HS-5 (cell line): Measurements from ENCODE around the gene ATP8A1.

ENCODE experiments used
- DNase-seq: peaks from one replicate; pipeline ENCODE4 v3.0.0-alpha.2; 2012; ENCODE audit warnings: low read depth

Gene ATP8A1

DNA sequence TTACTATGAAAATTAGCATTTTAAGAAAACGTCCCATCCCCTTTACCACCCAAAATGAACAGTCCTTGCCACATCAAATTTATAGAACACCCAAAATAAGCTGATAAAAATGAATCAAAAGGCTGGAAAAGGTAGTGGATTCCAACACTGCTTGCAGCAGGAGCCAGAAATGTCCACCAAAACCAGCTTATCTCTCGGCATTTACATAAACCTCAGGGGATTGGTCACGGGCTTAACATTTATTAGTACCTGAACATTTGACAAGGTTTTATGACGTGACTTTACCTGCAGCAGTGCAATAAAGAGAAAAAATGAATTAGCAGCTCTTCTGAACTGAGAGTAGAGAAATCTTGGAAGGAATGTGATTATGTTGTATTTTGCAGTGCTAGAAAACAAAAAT is 31.6 kb downstream of the ATP8A1 start:
- DNase-seq = no peak

DNA sequence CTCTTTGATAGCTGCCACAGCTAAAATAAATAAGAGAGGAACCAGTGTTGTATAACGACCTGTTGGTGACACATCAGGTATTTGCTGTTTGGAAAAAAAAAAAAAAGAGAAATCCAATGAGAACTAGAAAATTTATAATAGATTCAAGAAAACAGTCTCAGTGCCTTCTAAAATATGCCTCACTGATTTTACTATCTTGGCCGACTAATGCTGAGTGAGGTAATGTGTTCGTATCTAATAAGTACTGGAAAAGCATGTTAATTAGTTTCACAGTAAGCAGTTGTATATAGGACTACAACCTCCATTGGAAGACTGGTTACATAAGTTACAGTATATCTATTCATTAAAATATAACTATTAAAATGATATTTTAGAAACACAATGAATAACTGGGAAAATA is 32.4 kb downstream of the ATP8A1 start:
- DNase-seq = no peak

DNA sequence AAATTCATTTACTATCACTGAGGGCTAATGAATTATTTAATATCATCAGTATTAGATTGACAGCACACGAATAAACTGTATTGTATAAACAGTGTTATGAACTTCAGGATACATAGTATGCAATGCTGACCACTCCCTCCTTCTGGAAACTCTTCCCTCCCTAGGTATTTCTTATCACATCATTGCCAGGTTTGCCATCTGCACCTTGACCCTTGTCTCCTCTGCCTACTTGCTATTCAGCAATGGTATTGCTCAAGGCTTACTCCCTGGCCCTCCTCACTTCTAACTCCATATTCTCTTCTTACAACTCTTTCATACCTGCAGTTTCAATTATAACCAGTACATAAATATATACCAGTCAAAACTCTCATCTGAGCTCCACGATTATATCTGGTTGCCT is 38.9 kb downstream of the ATP8A1 start:
- DNase-seq = no peak

DNA sequence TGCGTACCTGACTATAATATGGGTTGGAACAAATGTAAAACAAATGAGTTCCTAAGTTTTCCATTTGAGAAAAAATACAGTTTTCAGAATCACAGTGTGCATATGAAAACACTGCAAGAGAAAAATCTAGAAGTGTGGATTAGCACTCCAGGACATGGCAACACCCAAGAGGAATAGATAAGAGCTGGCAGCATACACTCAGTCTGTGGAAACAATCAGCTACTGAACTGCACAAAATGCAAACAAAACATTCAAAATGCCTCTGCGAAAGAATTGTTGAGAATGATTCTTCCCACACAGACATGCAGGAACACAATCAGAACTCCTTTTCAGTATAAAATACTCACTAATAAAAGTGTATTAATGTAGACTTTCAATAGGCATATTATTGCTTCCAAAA is 39.9 kb downstream of the ATP8A1 start:
- no peak for DNase-seq

DNA sequence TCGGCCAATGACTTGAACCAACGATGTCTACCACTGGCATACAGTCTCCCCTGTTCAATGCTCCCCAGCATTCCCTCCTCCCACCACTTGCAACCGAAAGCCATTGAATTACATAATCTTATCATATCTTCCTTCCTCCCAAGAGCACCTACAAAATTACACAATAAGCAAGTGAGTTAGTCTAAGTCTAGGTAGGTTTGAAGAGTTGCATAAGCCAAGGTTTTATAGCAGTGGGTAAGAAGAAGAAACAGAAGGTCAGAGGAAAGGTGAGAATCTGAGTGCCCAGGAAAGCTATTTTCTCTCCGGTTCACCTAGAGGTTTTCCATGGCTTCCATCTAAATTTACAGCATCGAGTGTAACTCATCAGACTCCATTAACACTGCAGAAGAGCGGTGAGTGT is 40.3 kb downstream of the ATP8A1 start:
- DNase-seq = no peak

DNA sequence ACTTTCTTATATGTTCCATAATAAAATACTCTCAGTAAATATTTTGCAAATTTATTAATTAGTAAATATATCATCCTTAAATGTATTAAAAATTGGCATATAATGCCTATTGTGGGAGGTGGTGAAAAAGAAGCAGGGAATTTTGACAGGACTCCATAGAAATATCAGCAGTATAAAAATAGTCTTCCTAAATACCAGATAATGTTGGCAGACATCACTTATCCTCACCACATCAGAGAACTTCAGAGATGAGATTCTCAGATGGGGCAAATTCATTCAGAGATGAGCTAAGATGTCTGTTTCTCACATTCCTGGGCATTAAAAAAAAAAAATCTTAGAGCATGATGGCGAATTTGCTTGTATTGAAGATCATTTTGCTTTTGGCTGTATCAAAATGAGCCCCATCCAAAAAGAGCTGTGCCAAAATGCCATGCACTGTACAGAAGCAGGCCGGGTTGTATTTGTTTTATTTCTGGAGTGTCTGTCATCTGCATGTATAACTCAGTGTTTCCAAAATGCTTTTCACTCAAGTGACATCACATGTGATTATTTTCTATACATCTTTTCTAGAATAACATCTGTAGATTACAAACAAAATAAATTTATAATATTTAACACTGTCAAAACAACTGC is 41.7 kb downstream of the ATP8A1 start:
- DNase-seq = no peak

DNA sequence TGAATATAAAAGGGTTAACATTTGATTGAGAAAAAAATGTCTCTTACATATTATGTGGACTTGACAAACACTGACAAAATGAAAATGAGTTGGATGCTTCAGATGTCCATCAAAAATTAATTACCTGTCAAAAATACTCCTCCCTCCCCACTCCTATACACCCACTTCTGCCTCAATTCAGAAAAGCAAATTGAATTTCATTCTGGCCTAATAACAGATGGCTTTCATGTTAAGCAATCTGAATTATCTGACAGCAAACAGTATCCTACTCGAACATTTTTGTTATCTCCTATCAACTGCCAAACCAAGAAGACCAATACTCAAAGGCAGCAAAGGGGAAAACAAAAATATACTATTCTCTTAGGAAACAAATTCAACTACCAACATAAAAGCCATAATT is 44.0 kb downstream of the ATP8A1 start:
- no peak for DNase-seq

DNA sequence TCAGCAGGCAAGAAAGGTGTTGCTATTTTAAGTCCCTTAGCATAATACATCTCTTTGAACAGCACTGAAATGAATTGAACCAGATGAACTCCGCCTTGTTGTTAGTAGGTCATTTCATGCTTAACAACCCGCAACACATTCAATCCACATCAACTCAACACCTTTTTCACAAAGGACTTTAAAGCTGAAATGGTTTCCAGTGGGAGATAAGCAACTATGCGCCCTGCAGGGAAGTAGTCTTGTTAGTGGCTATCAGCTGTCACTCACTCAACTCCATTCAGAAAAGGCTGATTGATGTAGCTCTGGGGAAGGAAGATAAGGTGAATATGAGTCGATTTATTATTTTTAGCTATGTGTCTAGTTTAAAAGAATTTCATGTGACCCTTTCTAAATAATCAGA is 46.0 kb downstream of the ATP8A1 start:
- no peak for DNase-seq

DNA sequence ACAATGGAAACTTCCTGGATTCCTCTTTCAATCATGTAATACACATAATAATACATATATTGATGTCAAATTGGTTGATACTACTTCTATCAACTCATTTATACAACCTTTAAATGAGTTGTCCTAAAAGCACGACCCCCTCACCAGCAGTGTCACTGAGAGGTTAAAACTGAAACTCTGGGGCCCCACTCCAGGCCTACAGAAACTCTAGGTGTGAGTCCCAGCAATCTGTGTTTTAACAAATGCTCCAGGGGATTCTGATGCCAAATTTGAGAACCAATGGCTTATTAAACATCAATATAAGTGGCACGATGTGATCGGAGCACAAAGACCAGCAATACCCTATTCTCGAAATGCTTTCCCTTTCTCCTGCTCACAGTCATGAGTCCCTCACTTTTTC is 47.9 kb downstream of the ATP8A1 start:
- no peak for DNase-seq

DNA sequence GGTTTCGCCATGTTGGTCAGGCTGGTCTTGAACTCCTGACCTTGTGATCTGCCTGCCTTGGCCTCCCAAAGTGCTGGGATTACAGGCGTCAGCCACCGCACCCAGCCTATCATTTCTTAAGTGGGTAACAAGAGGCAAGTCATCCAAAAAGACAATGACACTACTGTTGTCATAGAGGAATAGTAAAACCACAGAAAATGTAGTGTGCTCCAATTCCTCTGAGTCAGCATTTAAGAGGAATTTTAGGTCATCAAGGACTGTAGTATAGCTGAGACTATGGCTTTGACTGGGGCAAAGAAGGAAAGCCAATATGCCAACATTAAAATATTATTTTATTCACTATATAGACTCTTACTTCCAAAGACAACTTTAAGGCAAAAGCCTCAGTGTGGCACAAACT is 48.4 kb downstream of the ATP8A1 start:
- DNase-seq = no peak

DNA sequence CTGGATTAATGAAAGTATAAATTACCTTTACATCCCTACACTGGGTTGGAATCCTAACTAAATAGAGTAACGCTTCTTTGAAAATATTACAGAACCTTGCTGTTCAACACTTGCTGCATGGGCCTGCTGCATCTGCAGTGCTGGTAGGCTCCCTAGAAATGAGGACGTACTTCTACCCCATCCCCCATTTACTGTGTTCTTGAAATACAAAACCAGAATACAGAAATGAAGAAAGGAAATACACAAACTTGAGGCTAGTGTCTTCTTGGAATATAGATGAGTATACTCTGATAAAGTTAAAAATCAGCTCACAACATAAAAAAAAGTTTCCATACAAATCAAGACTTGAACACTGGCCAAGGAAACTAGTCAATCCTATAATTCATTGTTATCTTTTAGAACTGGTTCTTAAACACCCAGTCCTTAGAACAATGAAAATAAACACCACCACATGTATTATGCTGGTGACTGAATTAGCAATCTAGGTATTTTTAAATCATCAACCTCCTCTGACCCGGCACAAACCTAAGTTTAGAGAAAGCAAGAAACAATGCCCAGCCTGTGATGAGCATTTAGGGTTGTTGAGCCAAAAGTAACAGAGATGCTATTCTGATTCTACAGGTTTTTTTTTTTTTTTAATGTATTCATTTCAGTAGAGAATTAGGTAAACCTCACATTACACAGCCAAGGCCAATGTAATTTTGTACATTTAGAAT is 49.7 kb downstream of the ATP8A1 start:
- DNase-seq = no peak

DNA sequence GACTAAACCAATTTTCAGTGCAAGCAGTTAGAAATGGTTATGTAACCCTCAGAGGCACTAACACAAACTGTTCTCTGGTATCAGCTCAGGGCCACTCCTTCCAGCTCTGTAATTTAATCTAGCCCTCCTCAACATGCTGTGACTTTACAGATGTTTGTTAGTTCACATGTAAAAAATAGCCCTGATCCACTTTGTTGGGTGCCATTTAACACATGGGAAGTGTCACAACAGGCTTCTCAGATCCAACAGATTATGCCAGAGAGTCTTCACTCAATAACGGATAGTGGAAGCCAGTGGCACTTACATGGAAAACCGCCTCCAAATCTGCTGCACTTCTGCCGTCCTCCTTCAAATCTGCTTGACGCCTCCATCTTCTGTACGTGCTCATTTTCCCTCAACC is 51.6 kb downstream of the ATP8A1 start:
- no peak for DNase-seq

DNA sequence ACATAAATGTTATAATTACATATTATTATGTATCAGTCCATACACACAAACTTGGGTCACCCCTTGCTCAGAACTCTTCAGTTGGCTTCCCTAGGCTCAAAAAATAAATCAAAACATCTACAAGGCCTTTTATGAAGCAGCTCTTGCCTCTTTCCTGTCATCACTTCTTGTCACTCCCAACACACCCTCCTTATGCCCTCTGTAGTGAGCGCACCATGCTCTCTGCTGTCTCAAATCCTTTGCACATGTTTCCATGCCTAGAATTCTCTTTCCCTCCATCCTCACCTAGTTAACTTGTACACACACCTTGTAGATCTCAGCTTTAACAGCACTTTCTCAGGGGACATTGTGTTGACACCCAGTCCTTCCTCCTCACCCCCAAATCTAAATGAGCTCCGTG is 53.0 kb downstream of the ATP8A1 start:
- no peak for DNase-seq

DNA sequence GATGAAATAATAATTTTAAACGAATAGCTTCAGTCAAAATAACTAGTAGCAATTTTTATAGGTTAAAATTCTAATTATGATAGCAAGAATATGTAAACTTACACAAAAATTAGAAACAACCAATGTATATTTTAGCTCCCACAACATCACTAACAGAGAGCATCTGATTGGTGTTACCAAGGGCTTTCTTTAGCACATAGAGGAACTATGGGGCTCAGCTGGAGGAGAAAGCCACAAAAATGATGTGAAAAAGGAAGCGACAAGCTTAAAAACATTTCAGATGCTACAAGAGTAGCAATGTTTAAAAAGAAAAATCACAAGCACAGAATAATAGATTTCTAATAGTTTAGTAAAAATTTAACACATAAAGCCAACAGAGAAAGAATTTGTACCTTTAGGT is 56.3 kb downstream of the ATP8A1 start:
- no peak for DNase-seq

DNA sequence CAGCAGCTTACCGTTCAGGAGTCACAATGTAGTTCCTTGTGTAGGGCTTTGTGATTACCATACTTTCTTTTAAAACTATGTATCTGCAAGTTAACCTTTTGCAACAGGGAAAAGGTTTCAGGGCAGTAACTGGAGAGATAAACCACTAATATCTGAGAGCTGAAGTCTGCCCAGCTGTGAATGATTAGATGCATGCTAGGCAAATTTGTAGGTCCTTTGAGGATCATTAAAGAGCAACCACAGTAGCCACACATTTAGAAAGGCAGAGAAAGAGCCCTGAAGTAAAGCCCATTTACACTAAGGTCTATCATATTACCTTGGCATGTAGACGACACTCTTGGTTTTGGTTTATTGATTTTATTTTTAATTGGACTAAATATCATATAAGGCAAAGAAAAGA is 60.0 kb downstream of the ATP8A1 start:
- DNase-seq = no peak

DNA sequence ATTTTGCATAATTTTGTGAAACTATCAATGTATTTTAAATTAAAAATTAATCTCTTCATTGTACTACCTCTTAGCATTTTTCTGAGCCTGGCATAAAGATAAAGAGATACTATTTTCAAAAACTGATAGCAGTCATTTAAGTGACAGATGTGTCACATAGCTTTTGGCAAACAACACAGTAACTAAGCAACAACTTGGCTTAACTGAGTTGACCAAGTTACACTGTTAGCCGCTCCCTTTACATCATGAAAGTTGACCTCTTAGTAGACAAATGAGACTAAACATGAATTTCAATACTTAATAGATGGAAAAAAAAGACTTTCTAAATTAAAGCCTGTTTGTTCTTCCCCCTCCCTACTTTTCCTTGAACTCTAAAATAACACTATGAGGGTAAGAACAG is 62.0 kb downstream of the ATP8A1 start:
- DNase-seq = no peak

DNA sequence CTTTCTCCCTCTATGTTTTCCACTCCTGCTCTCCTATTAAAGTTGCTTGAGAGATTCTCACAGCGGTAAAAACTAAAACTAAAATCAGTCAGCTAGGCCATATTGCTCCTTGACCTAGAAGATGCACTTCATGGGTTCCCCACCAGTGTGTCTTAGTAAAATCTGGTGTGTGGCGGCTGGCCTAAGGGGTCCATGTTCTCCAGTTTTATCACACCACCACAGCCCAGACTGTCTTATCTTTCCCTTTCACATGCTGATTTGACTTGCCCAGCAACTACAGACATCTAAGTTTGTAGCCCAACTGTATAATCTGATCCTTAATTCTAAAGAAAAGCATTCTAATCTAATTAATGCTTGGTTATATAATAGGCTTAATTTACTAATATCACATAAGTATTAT is 68.0 kb downstream of the ATP8A1 start:
- DNase-seq = no peak

DNA sequence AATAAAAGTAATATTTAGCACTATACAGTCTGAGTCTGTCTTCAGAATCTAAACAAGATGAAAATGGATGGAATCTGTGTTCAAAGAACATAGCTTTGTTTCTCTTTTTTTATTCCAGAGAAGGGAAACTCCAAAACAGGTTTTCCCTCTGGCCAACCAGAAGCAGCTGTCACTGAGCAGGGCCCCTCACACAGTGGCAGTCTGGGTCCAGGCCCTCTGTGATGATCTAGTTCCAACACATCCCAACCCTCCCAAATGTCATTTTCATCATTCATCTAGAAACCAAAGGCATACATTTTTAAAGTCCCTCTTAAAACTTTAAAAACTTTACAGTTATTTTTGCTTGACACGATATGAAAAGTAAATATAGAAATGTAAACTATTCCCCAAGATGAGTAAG is 70.1 kb downstream of the ATP8A1 start:
- DNase-seq = no peak

DNA sequence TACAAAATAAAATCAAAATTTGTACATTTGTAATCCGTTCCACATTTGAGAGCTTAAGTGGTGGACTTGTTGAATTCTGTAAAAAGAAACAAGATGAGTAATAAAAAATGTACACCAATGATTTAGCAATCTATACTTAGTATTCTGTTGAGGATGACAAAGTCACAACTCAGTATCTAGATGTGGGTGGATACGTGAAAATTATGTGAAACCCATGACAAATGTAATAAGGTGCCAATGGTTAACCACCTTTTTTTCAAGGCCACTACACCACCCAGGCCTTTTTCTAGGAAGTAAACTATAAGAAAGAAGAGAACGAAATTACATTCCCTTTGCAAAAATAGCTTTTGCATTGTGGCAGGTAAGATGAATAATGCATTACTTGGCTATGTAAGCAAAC is 77.0 kb downstream of the ATP8A1 start:
- no peak for DNase-seq

DNA sequence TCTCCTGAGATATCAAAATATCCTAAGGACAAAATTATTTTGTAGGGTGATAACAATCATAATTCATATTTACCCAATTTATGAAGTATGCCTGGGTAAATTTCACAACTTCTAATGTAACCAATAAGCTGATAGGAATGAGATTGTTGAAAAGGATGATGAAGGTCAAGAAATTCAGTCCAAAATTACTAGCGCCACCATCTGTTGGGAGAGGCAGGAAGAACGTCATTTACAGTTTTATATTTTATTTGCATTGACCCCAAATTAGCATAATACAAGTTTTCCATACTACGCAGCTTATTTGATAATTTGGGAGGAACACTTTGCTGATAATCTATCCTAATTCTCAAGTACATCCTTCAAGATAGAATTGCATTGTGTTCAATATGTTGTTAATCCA is 78.7 kb downstream of the ATP8A1 start:
- no peak for DNase-seq

DNA sequence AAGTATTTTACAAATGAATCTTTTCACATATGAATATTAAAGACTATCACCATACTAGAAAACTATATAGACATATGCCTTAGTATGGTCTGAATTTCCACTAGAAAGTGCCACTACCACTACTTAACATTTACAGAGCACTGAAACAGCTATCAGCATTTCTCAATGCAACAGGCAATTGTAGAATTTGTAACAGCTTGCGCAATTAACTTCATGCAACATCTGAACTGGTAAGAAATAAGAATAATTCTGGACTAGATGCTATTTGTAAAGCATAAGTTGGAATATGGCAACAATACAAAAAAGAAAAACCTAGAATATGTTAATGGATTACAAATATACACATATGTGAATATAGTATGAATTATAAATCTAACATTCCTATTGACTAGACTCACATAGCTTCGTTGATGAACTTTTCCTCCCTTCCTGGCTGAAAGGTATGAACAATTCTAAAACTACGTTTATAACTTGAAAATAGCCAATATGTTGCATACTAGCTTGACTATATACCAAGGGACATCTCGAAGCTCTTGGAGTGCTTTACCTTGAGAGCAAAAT is 82.0 kb downstream of the ATP8A1 start:
- DNase-seq = no peak

DNA sequence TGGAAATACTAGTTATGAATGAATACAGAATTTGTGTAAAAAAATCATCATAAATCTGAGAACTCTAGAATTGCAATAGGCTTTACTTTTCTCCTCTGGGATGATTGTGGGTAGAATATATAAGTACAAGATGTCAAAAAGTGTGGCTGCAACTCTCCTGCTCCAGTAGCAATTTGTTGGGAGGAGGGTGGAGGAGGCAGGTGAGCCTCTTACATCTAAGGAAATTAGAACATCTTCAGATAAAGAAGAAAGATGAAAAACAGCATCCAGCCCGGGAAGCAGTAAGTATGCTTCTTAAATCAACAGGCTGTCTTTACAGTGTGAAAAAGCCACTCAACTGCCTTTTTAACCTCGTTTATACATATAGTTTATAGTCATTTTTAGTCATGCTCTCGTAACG is 83.7 kb downstream of the ATP8A1 start:
- DNase-seq = no peak

DNA sequence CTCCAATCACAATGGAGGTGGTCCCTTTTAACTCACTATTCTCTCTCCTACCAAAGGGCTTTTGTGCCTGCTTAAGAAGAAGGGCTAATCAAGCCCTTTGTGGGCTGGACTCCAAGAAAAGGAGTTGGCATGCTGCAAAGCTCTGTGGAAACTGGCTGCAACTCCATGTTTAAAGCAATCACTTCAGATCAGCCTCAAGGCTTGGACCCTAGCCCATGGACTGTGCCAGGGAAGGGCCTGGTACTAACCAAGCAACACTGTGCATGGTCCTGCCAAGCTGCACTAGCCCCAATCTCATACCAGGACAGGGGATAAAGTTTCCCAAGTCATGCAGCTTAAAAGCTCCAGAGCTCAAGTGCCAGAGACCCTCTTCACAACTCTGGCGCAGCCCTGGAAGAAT is 86.7 kb downstream of the ATP8A1 start:
- no peak for DNase-seq

DNA sequence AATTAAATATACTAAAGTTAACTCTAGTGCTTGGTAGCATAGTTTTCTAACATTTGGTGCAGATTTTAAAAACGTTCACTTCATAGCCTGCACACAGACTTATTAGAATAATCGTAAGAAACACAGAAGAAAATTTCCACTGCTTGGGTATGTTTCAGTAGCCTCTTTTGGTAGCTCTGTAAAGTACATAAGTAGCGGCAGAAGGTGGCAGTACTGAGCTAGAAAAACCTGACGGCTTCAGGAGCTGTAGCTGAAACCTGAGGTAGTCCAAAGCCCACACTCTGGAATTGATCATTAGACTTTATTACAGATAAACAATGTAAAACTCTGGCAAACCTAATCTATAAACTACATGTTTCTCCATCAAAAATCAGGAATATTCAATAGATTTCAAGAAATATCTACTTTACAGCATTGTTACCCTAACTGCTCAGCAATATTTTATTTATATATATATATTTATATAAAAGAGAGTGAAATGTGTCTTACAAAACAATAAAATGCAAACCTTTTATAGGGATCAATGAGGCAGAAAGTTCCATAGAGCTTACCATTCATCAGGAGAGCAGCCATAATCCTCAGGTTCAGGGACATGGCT is 88.2 kb downstream of the ATP8A1 start:
- peak; percentile 31 for DNase-seq
